ENCODE measurements around the gene RAB11FIP4. TPM values are rescaled to one million over a fixed set of nuclear protein-coding genes. Genes with fewer than 3 reads are reported as not detected.

RAB11FIP4 gene
- total and polyA plus RNA-seq, 2 of the 13 experiments (the other 11 are each of a cell fraction or from before 2014, with no cell fraction given): 28.0 to 89.3 TPM

DNA sequence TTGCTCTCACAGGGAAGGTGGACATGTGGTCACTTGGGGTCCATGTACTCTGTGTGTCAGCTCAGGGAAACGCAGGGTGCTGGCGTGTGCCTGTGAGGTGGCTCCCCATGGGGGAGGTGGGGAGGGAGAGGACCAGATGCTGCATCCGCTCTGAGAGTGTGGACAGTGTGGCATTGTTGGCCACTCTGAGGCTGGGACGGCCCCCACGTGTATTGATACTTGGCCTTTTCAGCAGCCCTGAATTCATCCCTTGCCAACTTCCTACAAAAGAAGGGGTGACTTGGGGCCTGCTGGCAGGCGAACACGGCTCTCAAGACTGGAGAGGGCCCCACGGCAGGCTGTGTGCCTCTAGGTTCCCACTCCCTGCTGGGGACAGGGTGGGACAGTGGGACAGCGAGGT, 120.1 kb downstream of the RAB11FIP4 start:
- H4K20me1 ChIP-seq (ENCODE audit: insufficient read depth, low read length): no peaks in the 10 kb centered on the region
- no peaks in the 10 kb centered on the region for H3K9me3 ChIP-seq (ENCODE audit: low read length)
- no peak overlapping the region for H3K4me3 ChIP-seq (replicated peaks in 1 of 3; ENCODE audit: insufficient read depth in 1 of 3, low read depth in 2 of 3, low read length in 3 of 3)
- no peak for DNase-seq (ENCODE audit: low spot score)
- 92% methylated on average over 6 of the region's 9 CpGs for WGBS (ENCODE audit: low lambda C conversion rate)
- CTCF ChIA-PET (ENCODE audit: low intra/inter-chr PET ratio, low total read pairs): no interaction called here
- intact Hi-C loops (cut with micrococcal nuclease; ENCODE audit: unreplicated experiment): no loop called here
- H3K4me1 ChIP-seq (ENCODE audit: insufficient read depth, low read length): peaks cover 68% of the 10 kb centered on the region
- H3K27me3 ChIP-seq (ENCODE audit: control insufficient read depth in 1 of 2, insufficient read depth in 2 of 2, low read length in 2 of 2): no peaks in the 10 kb centered on the region
- H2AFZ ChIP-seq (ENCODE audit: low read length): no peak overlapping the region
- ATAC-seq: no peak
- H3K4me2 ChIP-seq (ENCODE audit: low read depth, low read length): no peak overlapping the region
- in situ Hi-C loops (cut with HindIII; ENCODE audit: extremely low pct_ligation_motif_present, low pct_unique_long_range_greater_than_20kb): no loop called here
- H3K79me2 ChIP-seq (ENCODE audit: insufficient read depth, low read length): peaks cover 86% of the 10 kb centered on the region
- H3K36me3 ChIP-seq (replicated peaks in 1 of 2; ENCODE audit: control insufficient read depth in 1 of 2, insufficient read depth in 2 of 2, low read length in 2 of 2): peaks cover 0 to 8% of the 10 kb centered on the region in 2 experiments; a peak in 2 of 5 replicates
- no TSS peak for BruUV-seq (replicated peaks)
- peak overlapping the region; percentile 34 for H3K27ac ChIP-seq (ENCODE audit: extremely low read length, insufficient read depth, low read length)
- POLR2A ChIA-PET: interaction anchor here (1.8 to 2.8 kb wide), 3 partner anchors 11 to 24 kb away, joined by 5 to 10 read pairs (median 6); no protein-coding TSS in a partner anchor
- no peak overlapping the region for H3K9ac ChIP-seq (ENCODE audit: insufficient read depth, low read depth, low read length)
- FAIRE-seq: no peak
- TF ChIP-seq, protein P1, sequence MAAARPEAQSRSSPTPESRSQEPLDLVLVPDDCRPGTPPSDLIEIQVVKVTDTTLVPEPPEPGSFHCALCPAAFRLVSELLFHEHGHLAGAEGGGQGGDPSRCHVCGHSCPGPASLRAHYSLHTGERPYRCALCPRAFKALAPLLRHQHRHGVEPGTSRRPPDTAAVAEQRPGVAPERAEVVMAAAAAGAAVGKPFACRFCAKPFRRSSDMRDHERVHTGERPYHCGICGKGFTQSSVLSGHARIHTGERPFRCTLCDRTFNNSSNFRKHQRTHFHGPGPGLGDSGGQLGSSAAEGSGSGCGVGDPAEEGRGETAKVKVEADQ (CRISPR knock-in tag; IDR thresholded peaks at IDR 0.05; ENCODE audit: borderline replicate concordance): no peak
- no peak for TF ChIP-seq NPAS2 (CRISPR knock-in tag; IDR thresholded peaks at IDR 0.05; ENCODE audit: borderline replicate concordance)
- TF ChIP-seq AGO1 (IDR thresholded peaks at IDR 0.05; ENCODE audit: low read depth, low read length, poor library complexity, severe bottlenecking): no peak
- TF ChIP-seq HNRNPH1 (optimal IDR thresholded peaks at IDR 0.05; ENCODE audit: low read depth, low read length): no peak
- no peak for TF ChIP-seq NFIC (IDR thresholded peaks at IDR 0.05; ENCODE audit: low read length)
- TF ChIP-seq ZBED4 (CRISPR knock-in tag; IDR thresholded peaks at IDR 0.05; ENCODE audit: borderline replicate concordance): no peak
- no peak for TF ChIP-seq HOXD1 (CRISPR knock-in tag; IDR thresholded peaks at IDR 0.05)
- no peak for TF ChIP-seq ZNF660 (CRISPR knock-in tag; IDR thresholded peaks at IDR 0.05; ENCODE audit: borderline replicate concordance, low read depth)
- no peak for TF ChIP-seq MTA3 (CRISPR knock-in tag; IDR thresholded peaks at IDR 0.05)
- TF ChIP-seq JUNB (CRISPR knock-in tag; IDR thresholded peaks at IDR 0.05; ENCODE audit: borderline replicate concordance): no peak
- TF ChIP-seq, protein P2, sequence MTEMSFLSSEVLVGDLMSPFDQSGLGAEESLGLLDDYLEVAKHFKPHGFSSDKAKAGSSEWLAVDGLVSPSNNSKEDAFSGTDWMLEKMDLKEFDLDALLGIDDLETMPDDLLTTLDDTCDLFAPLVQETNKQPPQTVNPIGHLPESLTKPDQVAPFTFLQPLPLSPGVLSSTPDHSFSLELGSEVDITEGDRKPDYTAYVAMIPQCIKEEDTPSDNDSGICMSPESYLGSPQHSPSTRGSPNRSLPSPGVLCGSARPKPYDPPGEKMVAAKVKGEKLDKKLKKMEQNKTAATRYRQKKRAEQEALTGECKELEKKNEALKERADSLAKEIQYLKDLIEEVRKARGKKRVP (CRISPR knock-in tag; IDR thresholded peaks at IDR 0.05): no peak
- TF ChIP-seq ZKSCAN5 (CRISPR knock-in tag; IDR thresholded peaks at IDR 0.05): no peak
- TF ChIP-seq ZC3H13 (CRISPR knock-in tag; IDR thresholded peaks at IDR 0.05): no peak
- TF ChIP-seq KLF11 (CRISPR knock-in tag; IDR thresholded peaks at IDR 0.05): no peak
- TF ChIP-seq, protein P3, sequence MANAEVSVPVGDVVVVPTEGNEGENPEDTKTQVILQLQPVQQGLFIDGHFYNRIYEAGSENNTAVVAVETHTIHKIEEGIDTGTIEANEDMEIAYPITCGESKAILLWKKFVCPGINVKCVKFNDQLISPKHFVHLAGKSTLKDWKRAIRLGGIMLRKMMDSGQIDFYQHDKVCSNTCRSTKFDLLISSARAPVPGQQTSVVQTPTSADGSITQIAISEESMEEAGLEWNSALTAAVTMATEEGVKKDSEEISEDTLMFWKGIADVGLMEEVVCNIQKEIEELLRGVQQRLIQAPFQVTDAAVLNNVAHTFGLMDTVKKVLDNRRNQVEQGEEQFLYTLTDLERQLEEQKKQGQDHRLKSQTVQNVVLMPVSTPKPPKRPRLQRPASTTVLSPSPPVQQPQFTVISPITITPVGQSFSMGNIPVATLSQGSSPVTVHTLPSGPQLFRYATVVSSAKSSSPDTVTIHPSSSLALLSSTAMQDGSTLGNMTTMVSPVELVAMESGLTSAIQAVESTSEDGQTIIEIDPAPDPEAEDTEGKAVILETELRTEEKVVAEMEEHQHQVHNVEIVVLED (CRISPR knock-in tag; IDR thresholded peaks at IDR 0.05; ENCODE audit: borderline replicate concordance): no peak
- no peak for TF ChIP-seq ETS1 (CRISPR knock-in tag; IDR thresholded peaks at IDR 0.05)
- TF ChIP-seq STAT5B (CRISPR knock-in tag; IDR thresholded peaks at IDR 0.05): no peak

Data from HepG2 (cell line).